Measurements from ENCODE around the gene TRIO.

TRIO gene

DNA sequence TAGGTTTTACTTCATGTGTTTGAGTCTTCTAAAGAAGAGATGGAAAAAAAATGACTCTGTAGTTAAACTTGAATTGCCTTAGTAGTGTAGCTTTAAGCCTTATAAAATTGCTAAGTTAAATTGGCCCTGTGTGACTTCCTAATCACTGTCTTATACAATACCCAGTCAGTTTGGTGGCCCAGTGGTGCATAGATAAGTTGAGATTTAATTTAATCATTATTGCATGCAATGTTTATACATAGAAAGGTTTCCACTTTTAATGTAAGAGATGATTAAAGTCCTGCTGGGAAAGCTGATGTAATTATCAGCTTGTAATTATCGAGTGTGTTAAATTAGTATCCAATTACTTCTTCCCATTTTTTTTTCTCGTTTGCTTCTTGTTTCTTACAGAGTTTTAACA lies 187.1 kb downstream of the TRIO start:
- no peak for DNase-seq (ENCODE audit: low read depth)

DNA sequence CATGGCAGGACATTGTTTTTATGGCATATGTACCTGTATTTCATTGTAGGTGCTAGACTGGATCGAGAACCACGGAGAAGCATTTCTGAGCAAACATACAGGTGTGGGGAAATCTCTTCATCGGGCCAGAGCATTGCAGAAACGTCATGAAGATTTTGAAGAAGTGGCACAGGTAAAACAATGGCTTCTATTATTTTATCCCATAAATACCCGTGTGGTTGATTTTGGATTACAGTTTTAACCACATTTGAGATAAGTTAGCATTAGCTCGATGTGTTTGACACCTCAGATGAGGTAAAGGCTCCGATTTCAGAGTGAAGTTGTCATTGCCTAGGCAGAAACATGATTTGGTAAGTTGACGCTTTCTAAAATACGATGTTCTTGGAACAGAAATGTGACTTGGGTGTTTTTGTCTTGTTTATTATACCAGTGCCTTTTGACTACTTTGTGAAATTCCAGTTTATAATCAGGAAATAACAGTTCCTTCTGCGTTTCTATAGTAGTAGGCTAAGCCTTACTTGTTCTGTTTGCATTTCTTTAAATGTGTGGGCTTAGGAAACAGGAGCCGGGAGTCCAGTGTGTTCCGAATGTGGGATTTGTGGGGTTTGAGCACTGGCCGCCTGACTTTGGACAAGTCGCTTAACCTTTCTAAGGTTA lies 187.7 kb downstream of the TRIO start:
- no peak for DNase-seq (ENCODE audit: low read depth)

GRCh38 chr5:14331386-14331781 lies 188.2 kb downstream of the TRIO start:
- no peak for DNase-seq (ENCODE audit: low read depth)

DNA sequence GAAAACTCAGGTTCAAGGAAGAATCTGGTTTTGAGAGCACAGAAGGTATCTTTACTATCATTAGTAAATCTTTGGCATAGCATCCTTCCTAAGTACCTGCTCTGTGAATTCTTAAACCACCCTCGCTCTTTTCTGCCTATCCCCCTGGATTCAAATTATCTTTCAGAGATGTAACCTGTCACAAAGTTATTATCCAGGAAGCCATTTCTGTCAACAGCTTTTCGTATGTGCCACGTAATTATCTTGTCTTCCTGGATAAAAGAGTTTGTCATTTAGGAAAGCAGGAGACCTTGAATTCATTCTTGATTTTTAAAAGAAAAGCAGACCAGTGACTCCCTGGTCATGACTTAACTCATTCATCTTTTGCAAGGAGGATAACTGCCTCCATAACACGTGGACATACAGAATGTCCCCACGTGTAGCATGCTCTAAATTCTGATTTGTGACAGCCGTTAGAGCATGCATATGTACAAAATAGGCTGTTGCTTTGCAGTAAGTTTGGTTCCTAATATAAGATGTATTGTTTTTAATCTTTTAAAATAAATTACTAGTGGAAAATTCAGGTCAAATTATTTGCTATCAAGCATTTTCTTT lies 189.0 kb downstream of the TRIO start:
- no peak for DNase-seq (ENCODE audit: low read depth)

- DNase-seq (ENCODE audit: low read depth) = no peak
Measured at GRCh38 chr5:14332746-14333145, 189.6 kb downstream of the TRIO start.

DNA sequence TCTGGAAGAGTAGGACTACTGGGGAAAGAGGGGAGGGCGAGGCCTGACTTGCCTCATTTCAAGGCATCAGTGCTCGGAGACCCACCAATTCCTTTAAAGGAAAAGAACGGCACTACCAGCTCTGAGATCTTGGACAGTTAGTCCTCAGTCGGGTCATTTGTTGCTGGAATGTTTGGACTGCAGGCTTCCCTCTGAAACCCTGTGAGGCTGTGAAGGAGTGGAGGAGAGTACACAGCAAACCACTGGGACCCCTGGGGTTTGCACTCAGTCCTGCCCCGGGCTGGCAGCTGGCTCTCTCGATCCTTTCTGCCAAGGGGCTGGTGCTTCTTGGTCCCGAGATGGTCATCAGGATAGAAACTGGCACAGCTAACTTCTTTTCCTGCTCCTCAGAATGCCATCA lies 194.5 kb downstream of the TRIO start:
- DNase-seq (ENCODE audit: low read depth) = no peak

- no peak for DNase-seq (ENCODE audit: low read depth)
Measured at GRCh38 chr5:14339468-14339867, 196.3 kb downstream of the TRIO start.

DNA sequence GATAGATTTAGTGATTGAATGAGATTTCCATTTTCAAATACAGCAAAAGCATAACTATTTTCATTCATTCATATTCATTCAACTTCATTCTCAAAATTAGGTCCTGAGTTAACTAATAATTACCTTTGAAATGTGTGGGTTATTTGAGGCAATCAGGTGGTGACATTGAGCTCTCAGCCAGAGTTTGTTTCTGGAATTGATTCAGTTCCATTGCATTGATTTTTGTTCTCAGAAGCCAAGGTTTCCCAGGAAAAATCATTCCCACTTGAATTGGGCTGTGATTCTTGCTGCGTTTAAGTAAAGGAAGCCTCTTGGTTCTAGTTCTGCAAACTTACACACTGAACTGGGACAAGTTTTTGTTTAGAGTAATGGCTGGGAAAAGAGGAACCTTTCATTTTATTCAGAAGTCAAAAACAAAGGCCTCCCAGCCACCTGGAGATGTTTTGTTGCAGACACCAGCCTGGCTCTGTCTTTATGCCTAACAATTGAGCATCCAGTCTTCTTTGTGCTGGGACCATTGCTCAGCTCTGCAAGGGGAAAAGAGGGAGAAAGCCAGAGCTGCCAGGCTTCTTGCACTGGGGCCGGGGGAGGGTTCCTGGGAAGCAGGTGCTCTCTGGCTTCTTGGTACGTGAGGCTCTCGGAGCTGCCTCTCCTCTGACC lies 198.6 kb downstream of the TRIO start:
- DNase-seq (ENCODE audit: low read depth) = no peak

- no peak for DNase-seq (ENCODE audit: low read depth)
Measured at GRCh38 chr5:14342306-14342705, 199.2 kb downstream of the TRIO start.

DNA sequence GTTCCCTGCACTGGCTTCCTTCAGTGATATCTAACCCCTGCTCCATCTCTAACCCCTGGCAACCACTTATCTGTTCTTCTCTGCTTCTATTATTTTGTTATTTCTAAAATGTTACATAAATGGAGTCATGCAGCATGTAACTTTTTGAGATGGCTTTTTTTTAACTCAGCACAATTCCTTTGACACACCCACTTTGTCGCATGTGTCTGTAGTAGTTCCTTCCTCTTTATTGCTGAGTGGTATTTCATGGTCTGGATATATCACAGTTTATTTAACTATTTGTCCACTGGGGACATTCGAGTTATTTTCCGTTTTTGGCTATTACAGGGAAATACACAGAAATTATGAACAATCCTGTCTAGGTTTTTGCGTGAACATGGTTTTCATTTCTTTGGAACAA lies 200.2 kb downstream of the TRIO start:
- DNase-seq (ENCODE audit: low read depth) = no peak

GRCh38 chr5:14347522-14347921 lies 204.4 kb downstream of the TRIO start:
- DNase-seq (ENCODE audit: low read depth) = no peak

- no peak for DNase-seq (ENCODE audit: low read depth)
Measured at GRCh38 chr5:14348142-14348541, 205.0 kb downstream of the TRIO start.

DNA sequence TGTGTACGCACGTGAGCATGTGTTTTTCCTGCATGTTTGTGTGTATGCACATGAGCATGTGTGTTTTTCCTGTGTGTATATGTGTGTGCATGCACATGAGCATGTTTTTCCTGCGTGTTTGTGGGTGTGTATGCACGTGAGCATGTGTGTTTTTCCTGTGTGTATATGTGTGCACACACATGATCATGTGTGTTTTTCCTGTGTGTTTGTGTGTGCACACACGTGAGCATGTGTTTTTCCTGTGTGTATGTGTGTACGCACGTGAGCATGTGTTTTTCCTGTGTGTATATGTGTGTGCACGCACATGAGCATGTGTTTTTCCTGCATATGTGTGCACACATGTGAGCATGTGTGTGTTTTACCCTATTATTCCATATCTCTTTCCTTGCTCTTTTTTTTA lies 205.9 kb downstream of the TRIO start:
- DNase-seq (ENCODE audit: low read depth) = no peak

GRCh38 chr5:14351086-14351661 lies 208.0 kb downstream of the TRIO start:
- no peak for DNase-seq (ENCODE audit: low read depth)

DNA sequence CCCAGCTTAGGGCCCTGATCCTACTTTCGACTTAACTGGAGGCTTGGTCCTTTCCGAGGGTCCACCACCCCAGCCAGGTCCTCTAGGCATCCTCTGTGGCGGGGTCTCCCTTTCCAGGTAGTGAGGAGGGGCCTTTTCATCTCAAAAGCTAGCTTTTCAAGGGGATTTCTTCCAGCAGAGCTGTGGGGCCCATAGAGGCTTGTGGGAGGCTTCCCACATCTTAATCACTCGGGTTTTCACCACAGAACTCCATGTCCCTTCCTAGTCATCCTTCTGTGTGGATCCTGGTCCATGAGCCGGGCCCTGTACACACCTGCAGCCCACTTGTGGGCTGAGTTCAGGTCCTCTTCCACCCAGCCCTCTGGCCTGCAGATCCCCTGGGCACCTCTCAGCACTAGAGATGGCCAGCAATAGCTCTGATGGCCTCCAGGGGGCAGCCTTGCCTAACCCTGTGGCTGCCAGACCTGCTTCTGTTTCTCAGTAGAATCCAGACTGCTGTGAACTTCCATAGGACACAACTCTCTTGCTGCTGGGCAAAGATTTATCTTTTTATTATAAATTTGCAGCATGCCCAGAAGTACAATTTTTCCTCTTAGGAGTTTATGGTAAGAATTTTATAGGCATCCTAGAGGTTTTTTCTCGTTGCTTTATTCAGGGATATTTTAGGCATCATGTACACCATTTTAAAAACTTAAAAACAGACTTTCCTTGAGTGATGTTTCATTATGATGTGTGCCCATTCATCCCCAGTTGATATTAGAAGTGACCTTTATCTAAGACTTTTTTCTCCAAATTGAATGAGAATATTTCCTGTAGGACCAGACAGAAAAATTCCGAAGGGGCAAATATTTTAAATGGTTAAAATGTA lies 208.9 kb downstream of the TRIO start:
- peak; percentile 58 for DNase-seq (ENCODE audit: low read depth)

GRCh38 chr5:14353726-14354474 lies 210.8 kb downstream of the TRIO start:
- DNase-seq (ENCODE audit: low read depth) = peak; percentile 13

DNA sequence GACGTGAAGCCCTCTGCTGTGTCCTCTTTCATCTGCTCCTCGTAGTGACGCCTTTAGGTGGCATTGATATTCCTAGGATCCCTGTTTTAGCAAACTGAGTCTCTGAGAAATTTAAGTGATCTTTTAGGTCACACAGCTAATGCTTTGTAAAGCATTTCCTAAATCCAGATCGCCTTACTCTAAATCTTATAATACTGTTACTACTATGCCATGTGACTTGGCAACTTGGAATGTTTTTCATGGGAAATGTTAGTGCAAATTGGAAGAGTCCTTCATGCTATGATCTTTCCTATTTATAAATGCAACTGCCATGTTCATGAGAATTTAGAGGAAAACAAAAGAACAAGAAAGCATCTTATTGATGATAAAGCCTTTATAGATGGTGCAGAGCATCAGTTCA lies 212.2 kb downstream of the TRIO start:
- no peak for DNase-seq (ENCODE audit: low read depth)

DNA sequence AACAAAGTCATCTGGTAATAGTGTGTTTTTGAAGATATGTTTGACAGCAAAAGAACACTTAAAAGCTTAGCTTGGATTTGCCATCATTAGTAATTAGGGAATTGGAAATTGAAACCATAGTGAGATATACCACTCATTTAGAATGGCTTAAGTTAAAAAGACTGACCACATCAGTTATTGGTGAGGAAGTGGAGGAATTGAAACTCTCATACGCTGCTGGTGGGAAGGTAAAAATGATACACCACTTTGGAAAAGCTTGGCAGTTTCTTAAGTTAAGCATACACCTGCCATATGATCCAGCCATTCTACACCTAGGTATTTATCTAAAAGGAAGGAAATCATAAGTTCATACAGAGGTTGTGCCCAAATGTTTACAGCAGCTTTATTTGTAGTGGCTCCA lies 213.2 kb downstream of the TRIO start:
- DNase-seq (ENCODE audit: low read depth) = no peak

- DNase-seq (ENCODE audit: low read depth) = no peak
Measured at GRCh38 chr5:14357441-14357840, 214.3 kb downstream of the TRIO start.

DNA sequence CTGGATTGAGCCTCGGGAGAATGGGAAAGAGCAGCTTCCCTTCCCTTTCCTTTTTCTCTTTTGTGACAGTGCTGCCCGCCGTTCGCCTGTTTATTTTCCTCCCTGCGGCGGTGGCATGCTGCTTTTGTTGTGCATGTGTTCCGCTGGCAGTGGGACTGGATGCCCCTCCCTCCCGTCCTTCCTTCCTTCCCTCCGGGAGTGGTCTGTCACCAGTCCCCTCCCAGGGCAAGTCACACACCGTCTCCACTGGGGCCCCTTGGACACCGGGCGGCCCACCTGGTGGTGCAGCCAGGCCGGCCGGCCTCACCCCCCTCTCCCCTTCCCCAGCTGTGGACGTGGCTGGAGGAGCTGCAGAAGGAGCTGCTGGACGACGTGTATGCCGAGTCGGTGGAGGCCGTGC lies 214.7 kb downstream of the TRIO start:
- DNase-seq (ENCODE audit: low read depth) = no peak

GRCh38 chr5:14358536-14358935 lies 215.4 kb downstream of the TRIO start:
- no peak for DNase-seq (ENCODE audit: low read depth)

Measured in amniotic epithelial cell (primary cell).